AG09319 (cell line): ENCODE data around the gene FRMD4B.
"Not testable (repeated sequence)": the region's sequence is repeated elsewhere in the genome, so short reads cannot be mapped to it uniquely, and the experiment has no call there.

Source experiments
- DNase-seq: peaks from one replicate; pipeline ENCODE4 v3.0.0-alpha.2; 2010; ENCODE audit warnings: low read depth; ENCODE audit errors: extremely low read depth
- TF ChIP-seq, protein P1 (sequence below): IDR thresholded peaks from 2 replicates; pipeline ENCODE4 v1.5.1; 2011; ENCODE audit warnings: low read depth, mild to moderate bottlenecking, inconsistent platforms, low read length, moderate library complexity

Gene FRMD4B

DNA sequence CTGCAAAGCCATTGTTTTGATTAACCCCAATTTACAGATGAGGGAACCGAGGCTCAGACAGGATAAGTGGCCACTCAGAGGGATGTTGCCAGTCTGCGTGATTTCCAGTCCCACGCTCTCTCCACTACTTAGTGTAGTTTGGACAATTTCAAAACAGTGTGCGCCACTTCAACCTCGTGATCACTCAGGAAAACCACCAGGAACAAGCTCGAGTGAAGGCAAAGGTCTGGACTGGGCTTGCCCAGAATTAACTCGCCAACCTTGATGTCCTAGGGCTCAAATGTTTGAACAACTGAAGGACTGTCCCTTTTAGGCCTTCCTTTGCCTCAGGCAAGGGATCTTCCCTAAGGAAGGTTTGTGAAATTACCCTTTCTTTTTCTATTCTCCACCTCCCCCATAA lies 139.3 kb downstream of the FRMD4B start:
- TF ChIP-seq, protein P1, sequence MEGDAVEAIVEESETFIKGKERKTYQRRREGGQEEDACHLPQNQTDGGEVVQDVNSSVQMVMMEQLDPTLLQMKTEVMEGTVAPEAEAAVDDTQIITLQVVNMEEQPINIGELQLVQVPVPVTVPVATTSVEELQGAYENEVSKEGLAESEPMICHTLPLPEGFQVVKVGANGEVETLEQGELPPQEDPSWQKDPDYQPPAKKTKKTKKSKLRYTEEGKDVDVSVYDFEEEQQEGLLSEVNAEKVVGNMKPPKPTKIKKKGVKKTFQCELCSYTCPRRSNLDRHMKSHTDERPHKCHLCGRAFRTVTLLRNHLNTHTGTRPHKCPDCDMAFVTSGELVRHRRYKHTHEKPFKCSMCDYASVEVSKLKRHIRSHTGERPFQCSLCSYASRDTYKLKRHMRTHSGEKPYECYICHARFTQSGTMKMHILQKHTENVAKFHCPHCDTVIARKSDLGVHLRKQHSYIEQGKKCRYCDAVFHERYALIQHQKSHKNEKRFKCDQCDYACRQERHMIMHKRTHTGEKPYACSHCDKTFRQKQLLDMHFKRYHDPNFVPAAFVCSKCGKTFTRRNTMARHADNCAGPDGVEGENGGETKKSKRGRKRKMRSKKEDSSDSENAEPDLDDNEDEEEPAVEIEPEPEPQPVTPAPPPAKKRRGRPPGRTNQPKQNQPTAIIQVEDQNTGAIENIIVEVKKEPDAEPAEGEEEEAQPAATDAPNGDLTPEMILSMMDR: no peak

DNA sequence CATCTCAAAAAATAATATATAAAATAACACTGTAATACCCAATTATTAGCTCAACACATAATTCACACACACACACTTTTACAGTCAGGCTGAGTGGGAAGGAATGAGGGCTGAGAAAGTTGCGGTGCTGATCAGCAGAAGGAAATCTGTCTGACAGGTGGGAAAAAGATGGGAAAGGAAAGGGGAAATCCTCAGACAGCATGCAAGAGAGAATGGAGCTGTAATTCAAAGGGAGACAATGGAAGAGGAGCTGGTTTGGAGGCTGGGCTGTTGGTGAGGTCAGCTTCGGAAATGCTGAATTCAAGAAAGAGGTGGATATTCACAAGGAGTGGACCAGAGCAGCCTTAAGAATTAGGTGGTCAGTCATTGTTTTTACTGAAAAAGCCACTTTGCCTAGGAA lies 141.8 kb downstream of the FRMD4B start:
- TF ChIP-seq, protein P1: no peak
- DNase-seq: no peak

More for the DNA sequence above, 139.3 kb downstream of the FRMD4B start:
- no peak for DNase-seq

DNA sequence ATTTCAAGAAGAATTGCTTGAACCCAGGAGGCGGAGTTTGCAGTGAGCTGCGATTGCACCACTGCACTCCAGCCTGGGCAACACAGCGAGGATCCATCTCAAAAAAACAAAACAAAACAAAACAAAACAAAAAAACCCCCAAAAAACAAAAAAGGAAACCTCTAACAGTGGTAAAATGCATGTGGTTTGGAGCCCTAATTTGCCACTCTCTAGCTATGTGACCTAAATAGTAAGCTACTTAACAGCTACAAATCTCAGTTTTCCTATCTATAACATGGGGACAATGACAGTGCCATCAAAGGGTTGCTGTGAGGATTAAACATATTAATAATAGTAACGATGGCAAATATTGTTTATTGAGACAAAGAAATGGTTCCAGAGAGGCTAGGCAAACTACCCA lies 144.1 kb downstream of the FRMD4B start:
- no peak for DNase-seq
- TF ChIP-seq, protein P1: no peak

DNA sequence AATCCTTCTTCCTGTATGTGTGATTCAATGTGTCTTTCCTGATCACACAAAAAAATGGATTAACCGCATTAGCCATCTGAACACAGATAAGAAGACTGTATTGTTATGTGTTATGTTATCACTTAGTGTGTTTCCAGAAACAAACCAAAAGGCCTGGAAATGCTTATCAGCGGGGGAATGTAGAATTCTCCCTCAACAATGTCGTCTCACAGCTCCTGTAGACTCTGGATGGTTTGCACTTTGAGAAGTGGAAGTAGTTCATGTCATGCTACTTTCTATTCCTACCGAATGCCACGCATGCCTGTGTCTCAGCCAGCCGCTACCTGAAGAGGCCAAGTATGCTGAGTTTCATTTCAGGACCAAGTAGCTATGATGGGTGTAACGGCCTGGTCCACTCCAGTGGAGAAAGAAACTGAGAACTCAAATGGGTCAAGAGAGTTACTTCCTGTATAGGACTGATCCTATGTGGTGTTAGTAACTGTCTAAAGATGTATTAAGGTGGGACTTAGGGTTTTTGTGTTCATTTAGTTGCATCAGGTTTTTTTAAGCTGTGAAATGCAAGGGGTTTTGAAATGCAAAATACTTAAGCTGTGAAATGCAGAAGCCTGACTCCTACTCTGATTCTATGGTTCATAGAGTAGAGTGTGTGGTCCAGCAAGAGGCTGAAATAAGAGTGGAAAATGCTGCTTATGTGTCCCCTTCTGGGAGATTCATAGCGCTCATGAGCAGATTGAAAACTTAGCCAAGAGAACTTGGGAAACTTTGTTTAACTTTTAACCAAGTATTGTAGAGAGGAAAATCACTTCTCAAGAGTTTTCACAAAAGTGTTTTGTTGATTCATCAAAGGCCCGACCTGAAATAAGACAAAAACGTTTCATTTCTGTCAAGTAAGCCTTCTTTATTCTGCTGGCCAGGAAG lies 145.0 kb downstream of the FRMD4B start:
- TF ChIP-seq, protein P1: no peak
- no peak for DNase-seq

DNA sequence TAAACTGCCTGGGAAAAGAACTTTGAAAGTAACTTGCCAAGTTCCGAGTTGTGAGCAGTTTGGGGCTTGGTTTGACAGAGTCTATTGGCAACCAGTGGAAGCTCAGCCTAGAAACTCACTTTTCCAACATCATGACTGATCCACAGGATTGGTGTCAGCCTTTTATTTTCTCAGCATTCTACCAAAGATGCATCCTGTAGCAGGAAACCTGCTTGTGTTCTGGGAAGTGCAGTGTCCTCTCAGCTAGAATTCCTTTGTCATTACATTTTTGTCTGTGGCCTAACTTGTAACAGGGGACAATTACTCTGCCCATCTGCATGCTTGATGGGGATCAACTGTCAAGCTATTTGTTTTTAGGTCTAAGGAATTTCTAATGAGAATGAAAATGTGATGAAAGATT lies 146.8 kb downstream of the FRMD4B start:
- TF ChIP-seq, protein P1: no peak
- no peak for DNase-seq

DNA sequence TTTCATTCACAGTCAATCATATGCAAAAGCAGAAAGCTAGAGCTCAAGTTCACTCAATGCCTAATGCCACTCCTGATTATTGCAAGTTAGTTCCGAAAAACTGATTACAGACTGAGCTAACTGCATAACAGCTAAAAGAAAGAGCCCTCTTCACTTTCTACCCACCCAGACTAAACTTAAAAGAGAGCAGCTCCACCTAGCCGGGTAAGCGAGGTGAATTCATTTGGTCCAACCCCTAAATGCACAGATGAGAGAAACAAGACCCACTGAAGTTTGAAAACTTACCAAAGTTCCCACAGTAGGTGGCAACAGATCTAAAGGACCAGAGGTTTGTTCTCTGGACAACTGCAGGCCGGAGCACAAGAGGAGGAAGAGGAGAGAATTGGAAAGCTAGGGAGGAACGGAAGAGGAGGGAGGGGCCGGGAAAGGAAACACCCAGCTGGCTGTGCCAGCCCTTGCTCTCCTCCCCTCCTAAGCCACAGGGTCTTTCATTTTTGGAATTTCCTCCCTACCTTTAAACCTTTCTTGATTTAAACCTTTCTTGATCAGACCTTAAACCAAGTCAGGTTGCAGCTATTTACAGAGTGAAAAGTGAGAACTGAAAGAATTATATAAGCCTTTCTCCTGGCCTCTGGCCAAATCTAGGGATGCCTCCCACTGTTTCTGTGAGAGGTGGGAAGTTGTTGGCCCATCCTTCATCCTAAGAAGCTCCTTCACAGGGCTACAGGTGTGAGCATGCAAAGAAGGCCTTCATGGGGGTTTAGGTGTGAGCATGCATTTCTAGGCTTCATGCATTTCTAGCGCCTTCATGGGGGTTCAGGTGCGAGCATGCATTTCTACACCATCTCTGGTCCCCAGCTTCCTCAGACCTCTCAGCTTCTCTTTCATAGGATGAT lies 148.8 kb downstream of the FRMD4B start:
- DNase-seq: no peak
- TF ChIP-seq, protein P1: no peak

DNA sequence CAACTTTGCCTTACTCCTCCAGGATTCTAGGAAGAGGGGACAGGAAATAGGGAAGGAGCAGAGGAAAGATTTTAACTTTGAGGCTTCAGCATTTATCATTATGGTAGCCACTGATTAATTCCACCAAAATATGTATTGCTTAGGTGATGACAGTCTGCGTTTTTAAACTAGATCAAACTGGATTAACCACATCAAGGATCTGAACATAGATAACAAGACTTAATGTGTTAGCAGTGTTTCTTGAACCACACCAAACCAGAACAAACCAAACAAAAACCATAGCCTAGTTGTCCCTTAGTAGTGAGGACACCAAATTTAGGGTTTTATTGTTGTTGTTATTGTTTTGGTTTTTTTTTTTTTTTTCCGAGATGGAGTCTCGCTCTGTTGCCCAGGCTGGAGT lies 150.0 kb downstream of the FRMD4B start:
- no peak for DNase-seq
- TF ChIP-seq, protein P1: no peak

DNA sequence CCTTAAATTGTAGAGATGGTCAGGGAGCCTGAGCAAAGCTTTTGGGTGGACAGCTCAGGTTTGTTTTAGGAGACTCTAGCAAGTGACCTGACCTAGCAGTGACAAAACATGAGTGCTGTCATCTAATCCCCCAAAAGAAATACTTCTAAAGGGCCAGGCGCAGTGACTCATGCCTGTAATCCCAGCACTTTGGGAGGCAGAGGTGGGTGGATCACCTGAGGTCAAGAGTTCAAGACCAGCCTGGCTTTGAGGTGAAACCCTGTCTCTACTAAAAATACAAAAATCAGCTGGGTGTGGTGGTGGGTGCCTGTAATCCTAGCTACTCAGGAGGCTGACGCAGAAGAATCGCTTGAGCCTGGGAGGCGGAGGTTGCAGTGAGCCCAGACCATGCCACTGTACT lies 150.7 kb downstream of the FRMD4B start:
- DNase-seq: not testable (repeated sequence)
